HAP-1 (cell line): ENCODE data around the gene HSPA4.
"Not testable (repeated sequence)": the region's sequence is repeated elsewhere in the genome, so short reads cannot be mapped to it uniquely, and the experiment has no call there.

ENCODE experiments used
- DNase-seq, 2 experiments: peaks; one replicate each; pipeline ENCODE4 v3.0.0-alpha.2; 2016 to 2020; ENCODE audit warnings: low spot score in 2 of 2
- H3K27me3 ChIP-seq: fragments of 250-450 bp; sonication (Bioruptor Pico); 2 replicates; pipeline ENCODE4 v1.5.1; 2020; ENCODE audit warnings: low read depth, mild to moderate bottlenecking, moderate library complexity
- H3K36me3 ChIP-seq: fragments of 250-450 bp; sonication (Bioruptor Pico); replicated peaks from 2 replicates; pipeline ENCODE4 v1.5.1; 2020; ENCODE audit warnings: mild to moderate bottlenecking
- H3K4me1 ChIP-seq: fragments of 250-450 bp; sonication (Bioruptor Pico); 2 replicates; pipeline ENCODE4 v1.5.1; 2020; ENCODE audit warnings: mild to moderate bottlenecking
- H3K4me3 ChIP-seq: fragments of 250-450 bp; sonication (Bioruptor Pico); 2 replicates; pipeline ENCODE4 v1.5.1; 2020; ENCODE audit warnings: mild to moderate bottlenecking, moderate library complexity
- H3K9me3 ChIP-seq: fragments of 250-450 bp; sonication (Bioruptor Pico); 2 replicates; pipeline ENCODE4 v1.5.1; 2020; ENCODE audit warnings: mild to moderate bottlenecking, moderate library complexity
- in situ Hi-C: fragments of 300-500 bp; cut with MboI; formaldehyde crosslinking; loops from 3 replicates; pipeline ENCODE4 v1.14.3; 2020; ENCODE audit warnings: low sequenced_read_pairs, inconsistent platforms, mixed read lengths

Gene HSPA4

DNA sequence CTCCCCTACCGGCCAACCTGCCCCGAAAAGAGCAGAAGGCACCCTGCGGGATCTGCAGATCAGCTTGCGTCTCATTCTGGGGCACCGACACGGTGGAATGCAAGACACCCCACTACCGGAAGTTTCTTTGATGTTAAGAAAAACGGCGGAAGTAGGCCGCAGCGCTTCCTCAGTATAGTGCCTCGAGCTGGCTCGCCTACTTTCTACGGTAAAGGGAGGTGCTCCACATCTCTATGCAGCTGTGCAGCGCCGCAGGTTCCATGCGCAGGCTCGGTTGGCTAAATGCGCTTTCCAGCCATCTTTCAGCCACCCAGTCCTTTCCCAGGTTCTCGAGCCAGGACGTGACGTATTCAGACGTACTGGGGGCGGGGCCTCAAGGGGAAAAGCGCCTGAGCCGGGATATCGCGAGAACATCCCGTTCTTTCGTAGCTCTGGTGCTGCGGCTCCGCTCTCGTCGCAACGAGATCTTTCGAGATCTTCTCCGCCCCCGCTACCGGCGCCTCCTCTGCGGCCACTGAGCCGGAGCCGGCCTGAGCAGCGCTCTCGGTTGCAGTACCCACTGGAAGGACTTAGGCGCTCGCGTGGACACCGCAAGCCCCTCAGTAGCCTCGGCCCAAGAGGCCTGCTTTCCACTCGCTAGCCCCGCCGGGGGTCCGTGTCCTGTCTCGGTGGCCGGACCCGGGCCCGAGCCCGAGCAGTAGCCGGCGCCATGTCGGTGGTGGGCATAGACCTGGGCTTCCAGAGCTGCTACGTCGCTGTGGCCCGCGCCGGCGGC, at the start of gene HSPA4:
HSPA4 (plus strand) TSS at position 472 of the 775 bp plus-strand sequence; CDS start at position 710, 238 bp downstream.
- peaks cover 22% of the 10 kb centered on the region for H3K4me1 ChIP-seq
- in situ Hi-C loops: no loop called here

DNA sequence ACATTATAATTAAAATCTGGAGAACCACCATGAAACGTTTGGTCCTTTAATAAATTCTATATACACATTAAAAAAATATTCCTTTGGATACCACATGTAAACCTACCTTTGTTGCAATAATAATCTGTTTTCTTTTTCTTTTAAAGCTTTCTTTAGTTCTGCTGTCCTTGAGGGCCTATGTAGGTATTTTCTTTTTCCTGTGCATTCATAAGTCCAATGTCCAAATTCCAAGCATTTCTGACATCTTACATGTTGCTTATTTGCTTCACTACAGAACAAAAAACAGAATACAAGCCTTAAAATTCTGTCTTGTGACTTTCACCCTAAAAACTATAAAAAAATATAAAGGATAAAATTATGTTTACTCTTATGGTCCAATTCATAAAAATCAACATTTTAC, 45.2 kb upstream of the HSPA4 start:
- Histone ChIP-seq H3K4me1 (no peaks in the 10 kb centered on the region), H3K27me3 (no peaks in the 10 kb centered on the region), H3K9me3 (no peaks in the 10 kb centered on the region), H3K36me3 (peaks cover 15% of the 10 kb centered on the region), H3K4me3 (no peak overlapping the region)
- no peak for DNase-seq
- in situ Hi-C loops: no loop called here

More for the DNA sequence above, at the start of gene HSPA4:
- H3K36me3 ChIP-seq: peaks cover 13% of the 10 kb centered on the region
- H3K27me3 ChIP-seq: no peaks in the 10 kb centered on the region
- H3K4me3 ChIP-seq: peak within 1 kb of the TSS; percentile 99
- peak; percentile 98 for DNase-seq
- no peaks in the 10 kb centered on the region for H3K9me3 ChIP-seq

GRCh38 chr5:133008455-133008854, 43.4 kb upstream of the HSPA4 start:
- H3K27me3 ChIP-seq, H3K9me3 ChIP-seq, H3K4me1 ChIP-seq, H3K4me3 ChIP-seq, DNase-seq, in situ Hi-C loops: not testable (repeated sequence)
- peaks cover 15% of the 10 kb centered on the region for H3K36me3 ChIP-seq

- H3K36me3 ChIP-seq: peaks cover 11% of the 10 kb centered on the region; the same call in 1 of the 2 replicates
- no peak for DNase-seq
- in situ Hi-C loops: no loop called here
- no peaks in the 10 kb centered on the region for H3K27me3 ChIP-seq
- no peak overlapping the region for H3K4me3 ChIP-seq
- H3K9me3 ChIP-seq: no peaks in the 10 kb centered on the region
- no peaks in the 10 kb centered on the region for H3K4me1 ChIP-seq
Observed at GRCh38 chr5:133015466-133015865, 36.3 kb upstream of the HSPA4 start.

- Histone ChIP-seq H3K4me1 (no peaks in the 10 kb centered on the region), H3K9me3 (no peaks in the 10 kb centered on the region), H3K4me3 (no peak overlapping the region), H3K36me3 (peaks cover 14% of the 10 kb centered on the region), H3K27me3 (no peaks in the 10 kb centered on the region)
- no peak for DNase-seq
- in situ Hi-C loops: no loop called here
Observed at GRCh38 chr5:133017964-133018363, 33.8 kb upstream of the HSPA4 start.

DNA sequence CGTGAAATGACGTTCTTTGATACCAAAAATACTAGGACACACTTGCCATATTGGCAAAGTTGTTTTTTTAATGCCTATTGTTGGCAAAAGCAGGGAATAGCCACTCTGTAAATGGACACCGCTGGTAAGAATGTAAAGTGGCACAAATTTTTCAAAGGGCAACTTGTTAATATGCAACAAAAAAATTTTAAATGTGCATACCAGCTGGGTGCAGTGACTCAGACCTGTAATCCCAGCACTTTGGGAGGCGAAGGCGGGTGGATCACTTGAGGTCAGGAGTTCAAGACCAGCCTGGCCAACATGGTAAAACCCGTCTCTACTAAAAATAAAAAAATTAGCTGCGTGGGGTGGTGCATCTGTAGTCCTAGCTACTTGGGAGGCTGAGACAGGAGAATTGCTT, 32.3 kb upstream of the HSPA4 start:
- DNase-seq, H3K27me3 ChIP-seq, in situ Hi-C loops, H3K9me3 ChIP-seq, H3K4me3 ChIP-seq, H3K4me1 ChIP-seq: not testable (repeated sequence)
- peaks cover 14% of the 10 kb centered on the region for H3K36me3 ChIP-seq

DNA sequence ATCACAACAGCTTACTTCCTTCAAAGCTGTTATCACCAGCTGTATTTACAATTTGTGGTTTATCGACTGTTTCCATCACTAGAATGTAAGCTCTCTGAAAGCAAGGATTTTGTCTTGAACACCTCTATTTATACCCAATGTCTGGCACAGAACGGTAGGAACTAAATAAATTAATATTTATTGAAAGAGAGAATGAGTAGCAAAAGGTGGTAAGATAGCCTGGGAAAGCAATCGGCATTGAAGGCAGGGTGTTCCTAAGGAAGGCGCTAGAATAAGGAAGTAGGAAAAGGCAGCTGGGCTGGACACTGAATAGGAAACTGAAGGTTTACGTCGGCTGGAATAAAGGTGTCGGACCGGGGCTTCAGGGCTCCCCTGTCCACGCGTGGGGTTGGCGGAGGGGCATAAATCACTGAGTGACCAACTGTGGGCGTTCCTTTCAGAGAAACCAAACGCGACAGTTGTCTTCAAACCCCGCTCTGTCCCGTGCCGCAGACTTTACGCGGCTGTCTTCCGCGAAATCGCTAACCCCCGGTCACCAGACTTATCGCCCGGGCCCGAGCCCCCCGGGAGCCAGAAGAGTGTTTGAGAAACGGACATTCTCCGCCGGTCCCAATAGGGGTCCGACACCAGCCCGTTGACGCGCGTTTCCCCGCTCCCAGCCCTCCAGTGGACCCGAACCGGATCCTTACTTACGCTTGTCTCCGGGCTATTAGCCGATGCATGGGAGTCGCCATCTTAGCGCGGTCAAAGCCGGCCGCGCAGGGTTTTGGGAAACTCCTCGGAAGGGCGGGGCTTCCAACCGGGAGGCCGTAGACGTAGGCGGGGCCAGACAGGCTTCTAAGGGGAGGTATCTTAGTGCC, 25.8 kb upstream of the HSPA4 start, which contains the start of gene ZCCHC10:
ZCCHC10 (minus strand) TSS at position 746 of the 860 bp plus-strand sequence; CDS start at position 734, 12 bp downstream.
- peaks cover 5% of the 10 kb centered on the region; the same call in 1 of the 2 replicates for H3K4me1 ChIP-seq
- peak; percentile 92 to 98 for DNase-seq
- no peaks in the 10 kb centered on the region for H3K9me3 ChIP-seq
- peaks cover 3% of the 10 kb centered on the region for H3K36me3 ChIP-seq
- H3K4me3 ChIP-seq: peak within 1 kb of the TSS; percentile 95
- in situ Hi-C loops: no loop called here
- H3K27me3 ChIP-seq: no peaks in the 10 kb centered on the region

GRCh38 chr5:133026664-133027153, 25.1 kb upstream of the HSPA4 start:
- H3K27me3 ChIP-seq: no peaks in the 10 kb centered on the region
- no peak for DNase-seq
- no peaks in the 10 kb centered on the region for H3K9me3 ChIP-seq
- peak overlapping the region; percentile 95 for H3K4me3 ChIP-seq
- in situ Hi-C loops: no loop called here
- peaks cover 3% of the 10 kb centered on the region for H3K36me3 ChIP-seq
- H3K4me1 ChIP-seq: peaks cover 5% of the 10 kb centered on the region; the same call in 1 of the 2 replicates

DNA sequence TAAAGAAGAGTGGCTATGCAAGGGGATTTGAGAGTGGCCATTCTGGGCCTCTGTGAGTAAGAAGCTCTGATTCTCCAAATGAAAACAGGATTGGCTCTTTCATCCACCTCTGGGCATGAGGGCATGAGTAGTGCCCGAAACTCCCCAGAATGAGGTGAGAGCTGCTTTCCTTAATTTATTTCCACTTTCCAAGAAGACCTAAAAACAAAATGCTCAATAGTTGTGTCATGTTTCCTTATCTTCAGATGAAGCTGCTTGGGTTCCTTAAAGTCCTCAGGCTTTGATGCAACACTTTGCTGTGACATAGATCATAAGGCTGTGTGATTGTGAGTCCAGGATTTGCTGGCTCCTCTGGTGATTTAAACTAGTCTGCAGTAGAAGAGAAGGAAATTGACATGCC, 22.4 kb upstream of the HSPA4 start:
- Histone ChIP-seq H3K27me3 (no peaks in the 10 kb centered on the region), H3K4me3 (no peak overlapping the region), H3K4me1 (peaks cover 5% of the 10 kb centered on the region; the same call in 1 of the 2 replicates), H3K36me3 (no peaks in the 10 kb centered on the region; the same call in 1 of the 2 replicates), H3K9me3 (no peaks in the 10 kb centered on the region)
- DNase-seq: no peak
- in situ Hi-C loops: no loop called here

- no peak for DNase-seq
- no peak overlapping the region for H3K4me3 ChIP-seq
- in situ Hi-C loops: no loop called here
Observed at GRCh38 chr5:133030343-133031005, 21.3 kb upstream of the HSPA4 start.

GRCh38 chr5:133032852-133033742, 18.7 kb upstream of the HSPA4 start:
- Histone ChIP-seq H3K9me3 (no peaks in the 10 kb centered on the region), H3K27me3 (no peaks in the 10 kb centered on the region), H3K36me3 (no peaks in the 10 kb centered on the region), H3K4me3 (no peak overlapping the region), H3K4me1 (no peaks in the 10 kb centered on the region)
- no peak for DNase-seq
- in situ Hi-C loops: no loop called here

More at GRCh38 chr5:133030343-133031005, 21.3 kb upstream of the HSPA4 start:
- Histone ChIP-seq H3K9me3 (no peaks in the 10 kb centered on the region), H3K36me3 (no peaks in the 10 kb centered on the region), H3K4me1 (peaks cover 3% of the 10 kb centered on the region; the same call in 1 of the 2 replicates), H3K27me3 (no peaks in the 10 kb centered on the region)

DNA sequence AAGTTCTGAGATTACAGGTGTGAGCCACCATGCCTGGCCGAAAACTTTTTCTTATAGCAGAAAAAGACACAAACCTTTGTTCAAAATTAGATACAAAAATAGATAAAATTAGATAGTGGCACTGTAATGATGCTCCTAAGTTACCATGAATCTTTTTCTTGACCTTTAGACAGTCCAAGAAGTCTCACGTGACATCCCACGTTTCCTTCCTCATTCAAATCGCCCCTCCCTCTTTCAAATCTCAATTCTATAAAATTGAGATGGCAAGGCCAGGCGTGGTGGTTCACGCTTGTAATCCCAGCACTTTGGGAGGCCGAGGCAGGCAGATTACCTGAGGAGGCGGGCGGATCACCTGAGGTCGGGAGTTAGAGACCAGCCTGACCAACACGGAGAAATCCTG, 17.7 kb upstream of the HSPA4 start:
- Histone ChIP-seq H3K27me3 (no peaks in the 10 kb centered on the region), H3K36me3 (no peaks in the 10 kb centered on the region), H3K4me3 (no peak overlapping the region), H3K4me1 (no peaks in the 10 kb centered on the region), H3K9me3 (no peaks in the 10 kb centered on the region)
- DNase-seq: no peak
- in situ Hi-C loops: no loop called here
